HepG2 (cell line): ENCODE measurements around the gene GNG7. TPM values are rescaled to one million over a fixed set of nuclear protein-coding genes. Genes with fewer than 3 reads are reported as not detected.

ENCODE experiments used
- AGO2 ChIP-seq: fragments of 200-400 bp; formaldehyde crosslinking; optimal IDR thresholded peaks from 2 replicates; pipeline ENCODE3; 2017; ENCODE audit warnings: mild to moderate bottlenecking, low read depth, low read length, moderate library complexity
- CBX5 ChIP-seq: sonication (generic); formaldehyde crosslinking; IDR thresholded peaks from 2 replicates; pipeline ENCODE4 v1.4.0; 2020; ENCODE audit warnings: missing genetic modification reagents, borderline replicate concordance
- GATAD1 ChIP-seq: IDR thresholded peaks from 2 replicates; pipeline ENCODE4 v1.6.1; 2016; ENCODE audit warnings: missing genetic modification reagents, missing compliant biosample characterization
- NR2F6 ChIP-seq, 2 experiments: IDR thresholded peaks; 2 replicates each; pipeline ENCODE4 v1.6.1; 2016; ENCODE audit warnings: antibody characterized with exemption in 1 of 2, mild to moderate bottlenecking in 1 of 2
- PAWR ChIP-seq: sonication (generic); formaldehyde crosslinking; IDR thresholded peaks from 2 replicates; pipeline ENCODE4 v1.4.0; 2020; ENCODE audit warnings: missing genetic modification reagents, mild to moderate bottlenecking, borderline replicate concordance
- RAD21 ChIP-seq: fragments of 450-650 bp; formaldehyde crosslinking; IDR thresholded peaks from 2 replicates; pipeline ENCODE4 v1.5.0; 2020; ENCODE audit warnings: mild to moderate bottlenecking
- TCF12 ChIP-seq, 2 experiments: fragments of 450-650 bp in 1 of 2; sonication (generic) in 1 of 2; formaldehyde crosslinking in 1 of 2; IDR thresholded peaks; 2 replicates each; pipeline versions ENCODE4 v1.6.1 to v1.8.0; 2017 to 2022; ENCODE audit warnings: antibody characterized with exemption in 1 of 2, mild to moderate bottlenecking in 1 of 2, missing genetic modification reagents in 1 of 2, moderate library complexity in 1 of 2
- TERF1 ChIP-seq: sonication (generic); formaldehyde crosslinking; IDR thresholded peaks from 2 replicates; pipeline ENCODE4 v1.8.0; 2022; ENCODE audit warnings: mild to moderate bottlenecking, missing genetic modification reagents, moderate library complexity
- ZBTB49 ChIP-seq: sonication (generic); formaldehyde crosslinking; IDR thresholded peaks from 2 replicates; pipeline ENCODE4 v1.4.0; 2020; ENCODE audit warnings: missing genetic modification reagents, borderline replicate concordance
- ZHX2 ChIP-seq, 2 experiments: sonication (generic) in 1 of 2; formaldehyde crosslinking in 1 of 2; IDR thresholded peaks; 2 replicates each; pipeline versions ENCODE4 v1.6.1 to v1.9.0; 2014 to 2022; ENCODE audit warnings: antibody characterized with exemption in 1 of 2, borderline replicate concordance in 1 of 2, inconsistent platforms in 1 of 2, low read depth in 1 of 2, missing genetic modification reagents in 1 of 2
- polyA plus RNA-seq, 8 experiments: library from polyadenylated mRNA; depleted of rRNA in 3 of 8; stranded (reverse) in 7 of 8; unstranded in 1 of 8; fragments of >200 nt; fragmentation: Illumina TruSeq in 4 of 8; extraction: Trizol in 4 of 8; gene quantifications; 2 replicates each; pipeline versions ENCODE4 v1.2.1 to v1.2.3, GENCODE V29; 2011 to 2016; ENCODE audit warnings: low read depth in 4 of 8, missing spikeins in 1 of 8, mixed read lengths in 1 of 8; ENCODE audit not compliant: insufficient read depth in 1 of 8
- total RNA-seq, 5 experiments: library from RNA; depleted of rRNA; stranded (reverse); fragments of >200 nt; fragmentation: Illumina TruSeq; extraction: Trizol; gene quantifications; 2 replicates each; pipeline ENCODE4 v1.2.3, GENCODE V29; 2016; ENCODE audit warnings: low read depth in 1 of 5
- TF ChIP-seq, protein P1 (sequence below): sonication (generic); formaldehyde crosslinking; IDR thresholded peaks from 2 replicates; pipeline ENCODE4 v1.4.0; 2020; ENCODE audit warnings: mild to moderate bottlenecking, missing genetic modification reagents, borderline replicate concordance

The GNG7 gene
- total and polyA plus RNA-seq, 2 of the 13 experiments (the other 11 are each of a cell fraction or from before 2014, with no cell fraction given): 1.4 to 3.3 TPM

DNA sequence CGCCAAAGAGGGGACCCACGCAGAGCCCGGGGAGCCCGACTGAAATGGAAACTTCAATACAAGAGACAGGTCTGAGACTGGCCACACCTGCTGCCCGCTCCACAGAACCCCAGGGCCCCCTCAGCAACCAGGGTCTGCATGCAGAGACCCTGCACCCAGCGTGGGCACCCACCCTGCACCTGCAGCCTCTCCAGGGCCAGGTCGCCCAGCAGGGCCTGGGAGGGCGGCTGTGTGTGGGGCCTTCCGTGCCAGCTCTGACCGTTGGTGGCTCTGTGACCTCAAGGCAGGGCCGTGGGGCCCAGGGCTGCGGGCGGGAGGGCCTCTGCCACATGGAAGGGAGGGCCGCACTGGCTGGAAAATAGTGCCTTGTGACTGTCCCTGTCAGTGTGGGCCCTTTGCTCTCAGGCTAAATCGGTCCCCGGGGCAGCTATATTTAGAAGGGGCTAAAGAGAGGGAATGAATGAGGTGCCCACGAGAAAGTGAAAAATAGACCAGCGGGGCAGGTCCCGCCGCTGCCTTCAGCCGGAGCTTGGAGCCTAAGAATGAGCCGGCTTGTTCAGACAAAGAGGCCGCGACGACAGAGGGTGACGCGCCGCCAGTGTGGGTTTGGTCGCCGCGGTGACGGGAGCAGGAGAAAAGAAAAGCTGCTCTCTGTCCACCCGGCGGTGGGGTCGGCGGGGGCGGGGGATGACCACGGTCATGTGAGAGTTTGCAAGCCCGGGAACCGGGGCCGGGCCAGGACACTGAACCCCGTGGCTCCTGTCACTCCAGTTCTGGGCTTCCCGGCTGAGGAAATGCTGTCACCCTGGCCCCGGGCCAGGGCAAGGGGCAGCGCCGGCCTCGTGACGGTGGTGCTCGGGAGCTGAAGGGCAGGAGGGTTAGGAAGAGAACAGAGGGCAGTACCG lies 156.1 kb downstream of the GNG7 start (continued):
- 0 out of 2 replicates have a peak, but pooled peaks have one; percentile 32 for TF ChIP-seq CBX5 (CRISPR knock-in tag)
- TF ChIP-seq ZHX2 (IDR thresholded peaks at IDR 0.05; ENCODE audit: low read depth): 0 out of 2 replicates have a peak, but pooled peaks have one; percentile 8
- no peak for TF ChIP-seq ZHX2 (CRISPR knock-in tag; IDR thresholded peaks at IDR 0.05; ENCODE audit: borderline replicate concordance)
- peak; percentile 29; the same call in 1 of the 2 replicates for TF ChIP-seq RAD21 (CRISPR knock-in tag)
- TF ChIP-seq ZBTB49 (CRISPR knock-in tag): no peak
- peak; percentile 96 for TF ChIP-seq AGO2
- no peak for TF ChIP-seq TCF12 (IDR thresholded peaks at IDR 0.05)
- no peak for TF ChIP-seq TCF12 (CRISPR knock-in tag; IDR thresholded peaks at IDR 0.05)
- TF ChIP-seq NR2F6 (IDR thresholded peaks at IDR 0.05): peak; percentile 52
- peak; percentile 80 for TF ChIP-seq NR2F6 (CRISPR knock-in tag; IDR thresholded peaks at IDR 0.05)
- no peak for TF ChIP-seq TERF1 (CRISPR knock-in tag)
- no peak for TF ChIP-seq PAWR (CRISPR knock-in tag)
- TF ChIP-seq GATAD1 (CRISPR knock-in tag): 0 out of 2 replicates have a peak, but pooled peaks have one; percentile 24
- TF ChIP-seq, protein P1, sequence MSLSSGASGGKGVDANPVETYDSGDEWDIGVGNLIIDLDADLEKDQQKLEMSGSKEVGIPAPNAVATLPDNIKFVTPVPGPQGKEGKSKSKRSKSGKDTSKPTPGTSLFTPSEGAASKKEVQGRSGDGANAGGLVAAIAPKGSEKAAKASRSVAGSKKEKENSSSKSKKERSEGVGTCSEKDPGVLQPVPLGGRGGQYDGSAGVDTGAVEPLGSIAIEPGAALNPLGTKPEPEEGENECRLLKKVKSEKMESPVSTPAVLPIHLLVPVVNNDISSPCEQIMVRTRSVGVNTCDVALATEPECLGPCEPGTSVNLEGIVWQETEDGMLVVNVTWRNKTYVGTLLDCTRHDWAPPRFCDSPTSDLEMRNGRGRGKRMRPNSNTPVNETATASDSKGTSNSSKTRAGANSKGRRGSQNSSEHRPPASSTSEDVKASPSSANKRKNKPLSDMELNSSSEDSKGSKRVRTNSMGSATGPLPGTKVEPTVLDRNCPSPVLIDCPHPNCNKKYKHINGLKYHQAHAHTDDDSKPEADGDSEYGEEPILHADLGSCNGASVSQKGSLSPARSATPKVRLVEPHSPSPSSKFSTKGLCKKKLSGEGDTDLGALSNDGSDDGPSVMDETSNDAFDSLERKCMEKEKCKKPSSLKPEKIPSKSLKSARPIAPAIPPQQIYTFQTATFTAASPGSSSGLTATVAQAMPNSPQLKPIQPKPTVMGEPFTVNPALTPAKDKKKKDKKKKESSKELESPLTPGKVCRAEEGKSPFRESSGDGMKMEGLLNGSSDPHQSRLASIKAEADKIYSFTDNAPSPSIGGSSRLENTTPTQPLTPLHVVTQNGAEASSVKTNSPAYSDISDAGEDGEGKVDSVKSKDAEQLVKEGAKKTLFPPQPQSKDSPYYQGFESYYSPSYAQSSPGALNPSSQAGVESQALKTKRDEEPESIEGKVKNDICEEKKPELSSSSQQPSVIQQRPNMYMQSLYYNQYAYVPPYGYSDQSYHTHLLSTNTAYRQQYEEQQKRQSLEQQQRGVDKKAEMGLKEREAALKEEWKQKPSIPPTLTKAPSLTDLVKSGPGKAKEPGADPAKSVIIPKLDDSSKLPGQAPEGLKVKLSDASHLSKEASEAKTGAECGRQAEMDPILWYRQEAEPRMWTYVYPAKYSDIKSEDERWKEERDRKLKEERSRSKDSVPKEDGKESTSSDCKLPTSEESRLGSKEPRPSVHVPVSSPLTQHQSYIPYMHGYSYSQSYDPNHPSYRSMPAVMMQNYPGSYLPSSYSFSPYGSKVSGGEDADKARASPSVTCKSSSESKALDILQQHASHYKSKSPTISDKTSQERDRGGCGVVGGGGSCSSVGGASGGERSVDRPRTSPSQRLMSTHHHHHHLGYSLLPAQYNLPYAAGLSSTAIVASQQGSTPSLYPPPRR (CRISPR knock-in tag): peak; percentile 42; the same call in 1 of the 2 replicates
